GM21390 (cell line): ENCODE results near the gene MEX3D.

ENCODE experiments used
- ATAC-seq: cut with Tn5 transposase; IDR thresholded peaks from one replicate; pipeline ENCODE4 v1.9.1; 2021; ENCODE audit not compliant: unreplicated experiment

The MEX3D gene

DNA sequence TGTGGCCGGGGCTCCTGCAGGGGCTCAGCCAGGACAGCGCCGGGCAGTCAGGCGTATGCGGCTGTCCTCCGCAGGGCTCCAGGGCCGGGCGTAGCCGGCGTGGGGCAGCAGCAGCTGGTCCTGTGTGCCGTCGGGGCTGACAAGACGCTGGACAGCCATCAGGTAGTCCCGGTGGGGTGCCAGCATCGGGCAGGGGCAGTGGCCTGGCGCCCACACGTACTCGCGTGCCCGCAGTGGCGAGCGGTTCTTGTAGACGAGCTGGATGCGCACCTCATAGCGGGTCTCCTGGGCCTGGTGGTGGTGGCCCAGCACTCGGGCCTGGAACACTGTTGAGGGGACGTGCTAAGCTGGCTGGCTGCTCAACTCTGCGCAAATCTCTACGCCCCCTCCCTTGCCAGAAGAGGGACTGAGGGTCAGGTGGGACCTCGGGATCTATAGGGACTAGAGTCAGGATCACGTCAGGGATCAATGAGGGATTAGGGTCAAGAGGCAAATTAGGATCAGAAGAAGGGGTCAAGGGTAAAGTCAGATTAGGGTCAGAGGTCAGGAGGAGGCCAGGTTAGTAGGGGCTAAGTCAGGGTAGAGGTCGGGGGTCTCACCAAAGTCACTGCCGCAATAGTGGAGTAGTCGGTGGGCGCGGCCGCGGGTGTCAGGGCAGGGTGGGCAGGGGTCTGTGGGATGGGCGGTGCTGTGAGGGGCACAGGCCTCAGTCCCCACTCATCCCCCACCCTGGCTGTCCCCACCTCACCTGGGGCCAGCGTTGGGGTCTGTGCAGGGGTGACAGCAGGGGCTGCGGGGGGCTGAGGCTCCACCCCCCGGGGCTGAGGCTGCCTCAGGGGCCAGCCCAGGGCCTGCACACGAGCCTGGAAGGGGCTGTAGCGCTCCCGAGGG is 61.9 kb downstream of the MEX3D start:
- no peak for ATAC-seq

DNA sequence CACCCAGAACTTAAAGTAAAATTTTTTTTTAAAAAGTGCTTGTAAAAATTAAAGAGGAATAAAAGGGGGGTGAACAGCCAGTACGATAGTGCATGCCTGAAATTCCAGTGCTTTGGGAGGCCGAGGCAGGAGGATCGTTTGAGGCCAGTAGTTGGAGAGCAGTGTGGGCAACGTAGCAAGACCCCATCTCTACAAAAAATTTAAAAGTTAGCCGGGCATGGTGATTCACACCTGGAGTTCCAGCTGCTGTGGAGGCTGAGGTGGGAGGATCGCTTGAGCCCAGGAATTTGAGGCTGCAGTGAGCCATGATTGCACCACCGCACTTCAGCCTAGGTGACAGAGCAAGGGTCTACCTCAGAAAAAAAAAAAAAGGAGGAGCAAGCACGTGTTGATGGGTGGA is 63.1 kb downstream of the MEX3D start:
- ATAC-seq = no peak
